HG03442 (cell line): ENCODE measurements around the gene CALML5.

Source experiments
- ATAC-seq: cut with Tn5 transposase; IDR thresholded peaks from one replicate; pipeline ENCODE4 v1.9.1; 2021; ENCODE audit warnings: mild to moderate bottlenecking, moderate library complexity; ENCODE audit not compliant: unreplicated experiment

Gene CALML5

GRCh38 chr10:5502571-5503476 lies 3.5 kb upstream of the CALML5 start:
- ATAC-seq, result no peak

DNA sequence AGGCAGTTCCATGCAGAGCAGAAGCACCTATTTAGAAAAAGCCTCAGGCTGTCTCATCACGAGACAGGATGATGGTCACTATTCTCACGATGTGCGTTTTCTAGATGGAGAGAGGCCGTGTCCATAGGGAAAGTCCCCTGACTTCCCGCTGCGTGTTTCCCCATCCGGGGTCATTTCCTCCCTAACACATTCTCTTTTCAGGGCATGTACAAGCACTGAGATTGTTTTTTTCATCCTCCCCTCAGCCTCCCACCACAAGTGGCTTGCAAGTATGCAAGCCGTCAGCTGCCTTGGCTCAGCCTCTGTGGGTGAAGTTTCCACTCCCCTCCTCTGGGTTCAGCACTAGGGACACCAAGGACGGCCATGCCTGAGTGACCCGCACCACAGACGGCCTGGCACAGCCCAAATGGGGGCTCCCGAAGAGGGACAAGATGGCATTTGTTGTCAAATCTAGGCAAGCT lies 2.7 kb upstream of the CALML5 start:
- no peak for ATAC-seq

DNA sequence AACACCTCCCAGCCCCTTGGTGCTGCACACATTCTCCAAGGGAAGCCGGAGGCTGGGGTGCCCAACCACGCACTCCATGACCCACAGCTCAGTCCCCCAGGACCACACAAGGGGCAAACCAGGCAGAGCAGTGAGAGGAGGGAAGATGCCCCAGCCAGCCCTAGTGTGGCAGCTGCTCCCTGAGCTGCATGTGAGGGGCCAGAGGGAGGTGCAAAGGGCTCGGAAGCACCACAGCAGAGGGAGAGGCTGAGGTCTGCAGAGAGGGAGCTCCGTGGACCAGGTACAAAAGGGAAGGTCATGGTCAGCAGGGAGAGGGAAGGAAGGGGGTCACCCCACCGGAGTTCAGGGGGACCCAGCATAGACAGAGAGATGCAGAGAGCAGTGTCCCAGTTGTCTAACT lies 1.5 kb upstream of the CALML5 start:
- ATAC-seq, result no peak

DNA sequence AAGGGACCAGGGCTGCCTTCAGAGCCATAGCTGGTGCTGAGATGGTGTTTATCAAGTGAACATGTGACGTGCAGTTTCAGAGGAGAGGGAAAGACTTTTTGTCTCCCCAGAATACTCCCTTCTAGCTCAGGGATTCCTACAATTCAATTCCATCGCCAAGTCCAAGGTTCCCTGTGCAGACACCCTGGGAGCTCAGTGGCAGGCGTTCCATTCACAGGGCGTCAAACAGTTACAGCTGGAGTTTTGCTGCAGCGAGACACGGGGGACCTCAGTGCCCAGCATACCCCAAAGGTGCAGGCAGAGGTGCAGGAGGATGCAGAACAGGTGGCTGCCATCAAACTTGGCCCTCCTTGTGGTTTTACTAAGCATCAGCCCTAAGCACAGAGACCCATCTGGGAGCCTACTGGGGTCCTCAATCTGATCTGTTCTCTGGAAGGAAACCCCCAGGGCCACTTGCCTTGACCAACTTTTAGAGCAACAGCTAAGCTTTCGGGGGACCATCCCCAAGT lies 846 bp upstream of the CALML5 start:
- ATAC-seq, result no peak

DNA sequence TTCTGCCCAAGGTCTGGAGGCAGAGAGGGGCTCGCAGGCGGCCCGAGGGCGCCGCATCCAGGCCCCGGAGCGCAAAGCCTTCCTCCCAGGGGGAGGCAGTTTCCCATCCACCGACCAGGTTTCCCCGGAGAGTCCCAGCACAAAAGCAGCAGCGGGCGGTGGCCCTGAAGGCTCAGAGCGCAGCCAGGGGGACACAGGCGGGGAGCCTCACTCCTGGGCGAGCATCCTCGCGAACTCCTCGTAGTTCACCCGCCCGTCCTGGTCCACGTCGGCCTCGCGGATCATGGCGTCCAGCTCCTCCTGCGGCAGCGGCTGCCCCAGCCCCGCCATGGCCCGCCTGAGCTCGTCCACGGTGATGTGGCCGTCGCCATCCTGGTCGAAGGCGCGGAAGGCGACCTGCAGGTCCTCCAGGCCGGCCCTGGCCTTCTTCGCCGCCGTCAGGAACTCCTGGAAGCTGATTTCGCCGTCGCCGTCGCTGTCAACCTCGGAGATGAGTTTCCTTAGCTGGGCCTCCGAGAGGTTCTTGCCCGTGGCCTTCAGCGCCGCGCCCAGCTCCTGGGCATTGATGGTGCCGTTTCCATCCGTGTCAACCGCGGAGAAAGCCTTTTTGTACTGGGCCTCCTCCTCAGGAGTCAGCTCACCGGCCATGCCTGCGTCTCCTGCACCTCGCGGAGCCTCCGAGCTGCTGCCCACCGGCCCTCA lies 428 bp downstream of the CALML5 start:
- no peak for ATAC-seq

- no peak for ATAC-seq
These were observed 1.2 kb downstream of the CALML5 start for GRCh38 chr10:5497948-5498730.

- no peak for ATAC-seq
These were observed 2.1 kb downstream of the CALML5 start for GRCh38 chr10:5497289-5497688.

GRCh38 chr10:5496261-5497250 lies 2.8 kb downstream of the CALML5 start:
- ATAC-seq, result no peak

GRCh38 chr10:5494611-5495010 lies 4.8 kb downstream of the CALML5 start:
- ATAC-seq, result no peak

- ATAC-seq, result no peak
These were observed 5.7 kb downstream of the CALML5 start for GRCh38 chr10:5493691-5494090.

DNA sequence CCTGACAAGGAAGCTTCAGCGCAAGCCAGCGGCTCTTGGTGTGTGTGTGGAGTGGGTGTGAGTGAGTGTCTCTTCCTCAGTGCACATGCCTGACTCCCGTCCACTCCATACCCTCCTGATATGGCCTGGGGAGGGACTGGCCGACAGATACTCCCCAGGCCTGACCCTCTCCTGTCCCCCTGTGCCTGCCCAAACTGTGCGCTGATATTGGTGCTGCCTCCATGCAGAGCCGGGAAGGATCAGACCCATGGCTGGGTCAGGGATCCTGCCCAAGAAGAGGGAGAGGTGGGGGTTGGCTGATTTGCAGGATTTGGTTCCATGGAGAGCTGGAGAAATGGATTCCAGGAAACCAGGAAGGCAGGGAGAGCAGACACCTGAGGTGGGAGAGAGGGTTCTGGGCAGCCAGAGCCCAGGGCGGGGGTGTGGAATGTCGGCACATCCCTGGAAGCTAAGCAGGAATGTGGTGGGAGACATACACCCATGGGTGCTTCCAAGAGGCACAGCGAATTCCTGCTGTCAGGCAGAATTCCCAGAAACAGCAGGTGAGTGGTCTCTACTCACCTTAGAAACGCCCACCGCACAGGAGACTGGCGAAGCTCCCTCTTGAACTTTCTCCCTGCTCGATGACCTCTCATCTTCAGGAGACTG lies 6.3 kb downstream of the CALML5 start:
- no peak for ATAC-seq

DNA sequence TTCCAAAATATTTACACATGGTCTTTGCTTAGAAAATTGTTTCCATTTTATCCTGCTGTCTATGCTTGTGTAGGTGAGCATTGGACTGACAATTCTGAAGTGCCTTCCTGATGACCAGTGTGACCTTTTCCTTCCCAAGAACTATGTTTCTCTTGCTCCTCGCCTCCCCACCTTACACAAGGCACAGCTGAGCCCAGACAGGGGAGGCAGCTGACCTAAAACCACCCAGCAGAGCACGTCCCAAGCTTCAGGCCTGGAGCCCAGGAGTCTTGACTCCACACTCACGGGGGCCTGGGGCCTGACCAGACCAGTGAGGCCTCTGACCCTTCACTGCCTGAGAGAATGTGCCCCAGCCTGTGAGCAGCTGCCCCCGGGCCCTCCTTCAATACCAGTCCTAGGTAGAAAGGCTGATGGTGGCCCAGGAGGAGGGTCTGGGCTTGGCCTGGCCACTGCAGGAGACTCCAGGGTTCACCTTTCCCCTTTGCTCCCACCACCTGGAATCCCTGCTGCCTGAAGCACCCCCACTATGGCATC lies 7.0 kb downstream of the CALML5 start:
- ATAC-seq, result no peak

GRCh38 chr10:5491477-5491876 lies 7.9 kb downstream of the CALML5 start:
- ATAC-seq, result no peak

DNA sequence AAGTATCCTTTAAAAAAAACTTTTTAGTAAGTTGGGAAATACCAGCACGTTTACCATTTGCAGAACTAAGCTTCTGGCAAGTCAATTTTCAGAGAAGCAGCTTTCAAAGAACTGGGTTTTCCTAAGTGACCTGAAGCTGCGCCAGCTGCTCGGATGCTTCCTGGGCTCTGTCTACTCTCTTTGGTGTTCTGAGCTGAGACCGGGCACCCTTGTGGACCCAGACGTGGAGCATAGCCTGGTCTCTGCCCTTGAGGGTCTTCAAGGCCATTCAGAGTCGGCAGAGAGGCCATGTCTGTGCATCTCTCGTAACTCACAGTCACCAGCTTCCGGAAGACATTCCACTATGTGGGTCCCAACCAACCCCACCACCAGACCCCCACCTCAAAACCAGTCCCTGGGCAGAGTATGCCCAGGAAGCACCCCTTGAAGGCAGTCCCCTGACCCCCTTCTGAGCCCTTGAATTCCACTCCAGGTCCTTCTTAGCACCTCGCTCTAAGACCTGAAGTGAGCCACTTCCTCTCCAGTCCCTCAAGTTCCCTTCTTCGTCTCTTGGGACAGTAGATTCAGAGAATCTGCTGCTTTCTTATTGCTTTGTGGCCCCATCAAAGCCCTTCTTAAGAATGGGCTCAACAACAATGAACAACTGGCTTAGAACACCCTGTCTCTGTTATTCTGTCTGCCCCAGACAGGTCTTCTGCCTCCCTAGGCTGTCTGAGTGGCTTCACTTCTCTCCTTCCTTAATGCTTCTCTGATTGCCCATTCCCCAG lies 8.5 kb downstream of the CALML5 start:
- ATAC-seq, result no peak

DNA sequence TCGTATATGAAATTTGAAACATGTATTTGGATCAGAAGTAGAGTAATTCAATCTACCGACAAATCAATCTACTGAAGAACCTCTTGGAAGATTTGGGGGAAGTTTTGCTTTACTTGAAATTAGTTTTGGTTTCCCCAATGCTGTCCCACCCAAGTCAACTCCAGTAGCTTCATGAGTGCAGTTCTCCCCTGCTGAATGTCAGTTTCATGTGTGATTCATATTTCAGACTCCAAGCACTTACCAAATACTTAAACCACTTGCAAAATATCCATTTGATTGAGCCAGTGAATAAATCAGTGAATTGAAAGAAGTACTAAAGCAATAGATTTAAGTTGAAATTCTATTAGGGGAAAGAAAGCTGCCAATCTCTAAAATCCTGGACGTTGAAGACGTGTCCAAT lies 9.3 kb downstream of the CALML5 start:
- ATAC-seq, result no peak

DNA sequence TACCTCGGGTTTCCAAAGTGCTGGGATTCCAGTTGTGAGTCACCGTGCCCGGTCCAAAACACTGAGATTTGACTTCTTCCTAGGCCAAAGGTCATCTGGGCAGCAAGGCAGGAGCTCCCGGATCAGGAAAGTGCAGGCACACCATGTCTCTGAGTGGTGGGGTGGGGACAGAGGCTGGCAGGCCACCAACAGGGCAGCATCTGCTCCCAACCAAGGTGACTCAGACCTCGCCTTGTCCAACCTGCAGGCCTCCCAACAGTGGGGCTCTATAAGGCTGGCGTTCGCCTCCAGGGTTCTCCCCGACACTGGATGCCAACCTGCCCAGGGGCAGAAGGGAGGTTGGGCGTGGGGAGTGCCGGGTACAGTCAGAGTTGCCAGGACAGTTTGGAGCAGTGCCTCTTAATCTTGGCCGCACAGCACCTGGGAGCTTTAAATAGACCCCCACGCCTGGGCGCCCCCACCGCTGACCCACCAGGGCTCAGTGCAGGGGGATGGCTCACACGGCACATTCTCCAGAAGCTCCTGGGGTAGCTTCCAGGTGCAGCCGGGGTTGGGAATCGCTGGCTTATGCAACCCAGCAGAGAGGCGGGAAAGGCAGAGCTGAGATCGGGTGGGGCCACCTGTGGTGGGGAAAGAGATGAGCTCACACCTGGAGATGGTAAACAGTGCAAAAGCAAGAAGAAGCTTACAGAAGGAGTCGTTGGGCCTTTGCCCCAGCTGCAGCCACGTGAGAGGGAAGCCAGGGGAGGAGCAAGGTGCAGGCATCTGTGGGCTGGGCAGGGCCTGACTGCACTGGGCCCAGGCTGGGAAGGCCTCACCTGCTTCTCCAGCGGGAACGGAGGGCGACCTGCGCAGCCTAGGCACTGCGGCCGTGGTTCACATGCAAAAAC lies 10.9 kb downstream of the CALML5 start:
- ATAC-seq, result no peak

- ATAC-seq, result no peak
These were observed 12.5 kb downstream of the CALML5 start for GRCh38 chr10:5486853-5487235.
